Panc1 (cell line): Measurements from ENCODE around the gene MAOB. TPM values are rescaled to one million over a fixed set of nuclear protein-coding genes. Genes with fewer than 3 reads are reported as not detected.

Experiments used
- ATAC-seq: fragments of 200-7000 bp; cut with Tn5 transposase; 2 replicates; pipeline ENCODE4 v1.9.1; 2020; ENCODE audit warnings: mild to moderate bottlenecking, moderate library complexity
- BruUV-seq: library from RNA; stranded (reverse); fragments of 400-500 nt; replicated peaks from 2 replicates; lab custom pipeline; 2021; lab: Mats Ljungman, UMichigan
- CTCF ChIA-PET: fragments of 300-600 bp; sonication (Branson Sonifier 250); formaldehyde crosslinking; loops from one replicate; lab custom pipeline; 2022; ENCODE audit warnings: antibody characterized with exemption; lab: Charles Lee
- POLR2A ChIA-PET: fragments of 300-600 bp; sonication (Branson Sonifier 250); formaldehyde crosslinking; loops from one replicate; lab custom pipeline; 2022; ENCODE audit warnings: antibody characterized with exemption; lab: Charles Lee
- DNase-seq: peaks from one replicate; pipeline ENCODE4 v3.0.0-alpha.2; 2010; ENCODE audit warnings: low read depth, low spot score
- H3K27ac ChIP-seq: 2 replicates; pipeline ENCODE4 v1.5.1; 2011; ENCODE audit warnings: mild to moderate bottlenecking, low read length, inconsistent platforms
- H3K27me3 ChIP-seq: fragments of 200-500 bp; sonication (Bioruptor generic); 2 replicates; pipeline ENCODE4 v1.6.0; 2014; ENCODE audit warnings: low read length, inconsistent platforms; ENCODE audit not compliant: control insufficient read depth, insufficient read depth
- H3K36me3 ChIP-seq: fragments of 200-500 bp; sonication (Bioruptor generic); 2 replicates; pipeline ENCODE4 v1.5.1; 2014; ENCODE audit warnings: inconsistent platforms, mild to moderate bottlenecking, low read length, moderate library complexity; ENCODE audit not compliant: control insufficient read depth, insufficient read depth
- H3K4me1 ChIP-seq: 2 replicates; pipeline ENCODE4 v1.5.1; 2011; ENCODE audit warnings: inconsistent platforms, mild to moderate bottlenecking, low read length, moderate library complexity; ENCODE audit not compliant: control insufficient read depth, insufficient read depth
- H3K4me3 ChIP-seq, 2 experiments: 2 replicates each; pipeline ENCODE4 v1.5.1; 2011 to 2012; ENCODE audit warnings: low read depth in 2 of 2, low read length in 2 of 2, mild to moderate bottlenecking in 2 of 2, inconsistent platforms in 1 of 2, moderate library complexity in 1 of 2
- H3K9me3 ChIP-seq: fragments of 200-500 bp; sonication (Bioruptor generic); 2 replicates; pipeline ENCODE4 v1.5.1; 2014; ENCODE audit warnings: low read depth, mild to moderate bottlenecking, inconsistent platforms, low read length, moderate library complexity; ENCODE audit not compliant: control insufficient read depth, insufficient read depth
- CTCF ChIP-seq: fragments of 450-650 bp; IDR thresholded peaks from 2 replicates; pipeline ENCODE4 v1.5.1; 2017; ENCODE audit warnings: mild to moderate bottlenecking
- POLR2AphosphoS5 ChIP-seq: IDR thresholded peaks from 2 replicates; pipeline ENCODE4 v1.6.1; 2012; ENCODE audit warnings: mild to moderate bottlenecking, low read depth, low read length, moderate library complexity
- REST ChIP-seq, 2 experiments: IDR thresholded peaks; 2 replicates each; pipeline ENCODE4 v1.6.1; 2011 to 2012; ENCODE audit warnings: low read depth in 2 of 2, control low read depth in 1 of 2, low read length in 1 of 2, mild to moderate bottlenecking in 1 of 2, moderate library complexity in 1 of 2; ENCODE audit not compliant: insufficient read depth in 1 of 2
- SIN3A ChIP-seq: IDR thresholded peaks from 2 replicates; pipeline ENCODE4 v1.6.1; 2012; ENCODE audit warnings: low read depth, mild to moderate bottlenecking, low read length, moderate library complexity, borderline replicate concordance; ENCODE audit not compliant: insufficient read depth
- TCF7L2 ChIP-seq: IDR thresholded peaks from 2 replicates; pipeline ENCODE4 v1.6.1; 2011; ENCODE audit warnings: mild to moderate bottlenecking, low read depth, low read length, inconsistent platforms
- in situ Hi-C: cut with HindIII; loops from 2 replicates; pipeline ENCODE4 v1.10.0; 2016; ENCODE audit warnings: low sequenced_read_pairs, low pct_unique_long_range_greater_than_20kb
- intact Hi-C: fragments of 100-400 bp; cut with micrococcal nuclease; formaldehyde crosslinking; loops from one replicate; pipeline ENCODE4 v1.10.0; 2022; ENCODE audit not compliant: unreplicated experiment
- total RNA-seq: library from RNA; stranded (reverse); gene quantifications from one replicate; pipeline ENCODE4 v1.2.1, GENCODE V29; 2021; ENCODE audit not compliant: unreplicated experiment

Gene MAOB
- total RNA-seq, 1 experiment from 2014 or later, result not detected

- ChIA-PET CTCF (no interaction called here), POLR2A (no interaction called here)
- H3K4me1 ChIP-seq, result no peaks in the 10 kb centered on the region
- no peak for TF ChIP-seq CTCF
- no peak for TF ChIP-seq POLR2AphosphoS5
- no peak for TF ChIP-seq TCF7L2
- TF ChIP-seq SIN3A, result no peak
- no peak for TF ChIP-seq REST (IDR thresholded peaks at IDR 0.05; ENCODE audit: insufficient read depth in 1 of 2, low read depth in 2 of 2, low read length in 1 of 2)
- no peak overlapping the region for H3K27ac ChIP-seq
- H3K4me3 ChIP-seq, result no peak overlapping the region
- no TSS peak for BruUV-seq
- no peaks in the 10 kb centered on the region for H3K27me3 ChIP-seq
- in situ Hi-C loops (no loop called here), intact Hi-C loops (no loop called here)
- no peaks in the 10 kb centered on the region for H3K9me3 ChIP-seq
- H3K36me3 ChIP-seq, result no peaks in the 10 kb centered on the region
- DNase-seq (no peak), ATAC-seq (no peak)
These were observed 68.4 kb downstream of the MAOB start for GRCh38 chrX:43813898-43814297.

GRCh38 chrX:43813319-43813718 is 68.9 kb downstream of the MAOB start:
- no peaks in the 10 kb centered on the region for H3K9me3 ChIP-seq
- no peak overlapping the region for H3K27ac ChIP-seq
- no peaks in the 10 kb centered on the region for H3K27me3 ChIP-seq
- ChIA-PET POLR2A (no interaction called here), CTCF (no interaction called here)
- no peak for ATAC-seq
- H3K4me3 ChIP-seq, result no peak overlapping the region
- TF ChIP-seq SIN3A, result no peak
- TF ChIP-seq REST (IDR thresholded peaks at IDR 0.05; ENCODE audit: insufficient read depth in 1 of 2, low read depth in 2 of 2, low read length in 1 of 2), result no peak
- TF ChIP-seq POLR2AphosphoS5, result no peak
- TF ChIP-seq CTCF, result no peak
- TF ChIP-seq TCF7L2, result no peak
- no TSS peak for BruUV-seq
- intact Hi-C loops, result no loop called here
- H3K36me3 ChIP-seq, result no peaks in the 10 kb centered on the region
- DNase-seq, result no peak
- in situ Hi-C loops, result no loop called here
- no peaks in the 10 kb centered on the region for H3K4me1 ChIP-seq
